ENCODE results near the gene ARMC8. TPM values are rescaled to one million over a fixed set of nuclear protein-coding genes. Genes with fewer than 3 reads are reported as not detected.

The ARMC8 gene
- total RNA-seq, 1 donor = 70.8 TPM

DNA sequence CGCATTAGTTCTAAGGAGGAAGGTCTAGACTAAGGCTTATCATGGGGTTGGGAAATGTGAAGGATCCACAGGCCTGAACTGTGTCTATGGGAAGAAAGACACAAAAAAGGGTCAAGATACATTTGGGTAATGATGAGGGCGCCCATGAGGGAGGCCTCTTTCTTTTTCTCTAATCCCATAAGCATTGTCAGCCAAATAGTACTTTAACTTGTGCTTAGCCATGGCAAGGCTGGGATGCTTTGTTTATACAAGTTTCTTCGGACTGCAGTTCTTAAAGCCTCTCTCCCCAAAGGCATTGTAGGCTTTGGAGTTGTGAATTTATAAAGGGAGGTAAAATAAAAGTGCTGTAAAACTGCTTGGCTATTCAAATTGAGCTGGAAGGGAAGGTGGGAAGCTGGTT is 23.4 kb downstream of the ARMC8 start:
- no peak for TF ChIP-seq CTCF (IDR thresholded peaks at IDR 0.05; ENCODE audit: insufficient read depth, low read depth, low read length)
- no peak overlapping the region for H3K4me3 ChIP-seq (ENCODE audit: low read depth, low read length)
- no peak for DNase-seq (ENCODE audit: low read depth)

- no peak overlapping the region for H3K4me3 ChIP-seq (ENCODE audit: low read depth, low read length)
- no peak for TF ChIP-seq CTCF (IDR thresholded peaks at IDR 0.05; ENCODE audit: insufficient read depth, low read depth, low read length)
- DNase-seq (ENCODE audit: low read depth) = no peak
Measured at GRCh38 chr3:138213398-138214085, 26.4 kb downstream of the ARMC8 start.

DNA sequence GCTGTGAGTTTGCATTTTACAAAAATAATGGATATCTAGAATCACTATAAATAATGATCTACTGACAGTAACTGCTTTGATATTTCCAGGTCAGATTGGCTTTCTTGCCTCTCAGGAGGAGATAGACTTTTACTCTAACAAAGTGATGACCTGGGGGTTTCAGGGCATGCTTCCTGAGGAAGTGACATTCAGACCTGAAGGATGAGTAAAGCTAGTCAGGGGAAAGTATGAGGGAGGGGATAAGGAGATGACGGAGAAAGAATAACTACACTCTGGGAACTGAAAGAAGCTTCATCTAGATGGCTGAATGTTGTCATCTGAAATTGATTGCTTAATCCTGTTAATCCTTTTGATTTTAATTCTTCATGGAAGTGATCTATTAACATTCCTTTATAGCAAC is 32.2 kb downstream of the ARMC8 start:
- no peak overlapping the region for H3K4me3 ChIP-seq (ENCODE audit: low read depth, low read length)
- no peak for TF ChIP-seq CTCF (IDR thresholded peaks at IDR 0.05; ENCODE audit: insufficient read depth, low read depth, low read length)
- DNase-seq (ENCODE audit: low read depth) = no peak

DNA sequence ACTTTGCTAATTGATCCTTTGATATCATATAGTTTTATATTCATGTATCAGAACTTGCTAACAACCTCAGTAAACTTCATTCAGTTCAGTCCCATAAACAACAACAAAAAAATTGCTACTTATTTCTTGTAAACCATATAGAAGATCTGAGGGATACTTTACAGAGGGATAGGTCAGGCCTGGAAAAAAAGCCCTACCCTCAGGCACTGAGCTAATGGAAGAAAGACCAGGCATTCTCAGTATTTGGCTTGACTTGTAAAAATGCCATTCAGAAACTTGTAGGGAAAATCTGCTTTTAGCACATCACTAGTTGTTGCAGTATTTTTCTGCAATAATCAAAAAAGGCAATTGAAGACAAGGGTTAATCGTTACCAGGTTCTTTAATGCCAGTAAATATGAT is 33.1 kb downstream of the ARMC8 start:
- no peak for TF ChIP-seq CTCF (IDR thresholded peaks at IDR 0.05; ENCODE audit: insufficient read depth, low read depth, low read length)
- DNase-seq (ENCODE audit: low read depth) = no peak
- H3K4me3 ChIP-seq (ENCODE audit: low read depth, low read length) = no peak overlapping the region

DNA sequence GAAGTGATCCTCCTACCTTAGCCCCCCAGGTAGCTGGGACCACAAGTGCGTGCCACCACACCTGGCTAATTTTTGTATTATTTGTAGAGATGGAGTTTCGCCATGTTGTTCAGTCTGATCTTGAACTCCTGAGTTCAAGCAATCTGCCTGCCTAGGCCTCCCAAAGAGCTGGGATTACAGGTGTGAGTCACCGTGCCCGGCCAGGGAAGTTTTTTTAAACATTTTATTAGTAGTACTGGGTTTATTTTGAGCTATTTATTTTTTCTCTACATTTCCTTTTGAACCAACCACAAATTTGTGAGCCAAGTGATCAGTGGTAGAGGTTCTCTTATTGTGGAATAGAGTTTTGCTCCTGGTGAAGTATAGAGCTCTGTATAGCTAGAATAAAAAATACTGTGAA is 33.7 kb downstream of the ARMC8 start:
- no peak for TF ChIP-seq CTCF (IDR thresholded peaks at IDR 0.05; ENCODE audit: insufficient read depth, low read depth, low read length)
- DNase-seq (ENCODE audit: low read depth) = no peak
- no peak overlapping the region for H3K4me3 ChIP-seq (ENCODE audit: low read depth, low read length)

DNA sequence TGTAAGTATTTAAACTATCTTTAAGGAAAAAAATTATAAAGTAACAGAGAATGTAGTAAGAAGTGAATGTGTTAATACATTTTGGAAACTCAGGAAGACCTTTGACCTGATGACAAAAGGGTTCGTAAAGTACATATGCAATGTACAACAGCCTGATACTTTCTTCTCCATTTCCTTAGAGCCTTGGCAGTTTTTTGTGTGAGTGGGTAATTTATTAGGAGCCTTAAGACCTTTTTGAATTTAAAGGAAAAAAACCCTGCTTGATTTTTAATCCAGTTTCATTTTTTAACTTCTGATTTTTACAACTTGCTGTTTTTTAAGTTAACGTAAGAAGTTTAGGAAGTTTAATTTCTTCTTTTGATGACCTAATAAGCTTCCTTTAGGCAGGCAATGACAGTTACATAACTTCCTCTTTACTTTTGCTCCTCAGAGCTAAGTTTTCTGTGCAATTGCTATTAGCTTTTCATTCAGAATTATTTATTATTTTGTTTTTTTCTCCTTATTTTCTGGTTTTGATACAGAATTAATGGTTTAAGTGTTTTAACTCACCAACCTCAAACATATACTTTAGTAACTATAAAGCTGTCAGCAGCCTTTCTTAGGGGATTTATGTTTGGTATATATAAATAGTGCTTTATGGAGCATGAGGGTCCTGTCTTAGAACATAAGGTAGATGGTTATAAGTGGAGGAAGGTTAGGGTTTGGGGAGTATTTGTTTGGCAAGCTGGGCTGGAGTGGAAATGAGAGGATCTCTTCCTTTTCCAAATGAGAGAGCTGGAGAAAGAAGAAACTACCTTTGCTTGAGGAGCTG is 35.2 kb downstream of the ARMC8 start:
- no peak for TF ChIP-seq CTCF (IDR thresholded peaks at IDR 0.05; ENCODE audit: insufficient read depth, low read depth, low read length)
- no peak for DNase-seq (ENCODE audit: low read depth)
- no peak overlapping the region for H3K4me3 ChIP-seq (ENCODE audit: low read depth, low read length)

Data from fibroblast of villous mesenchyme (primary cell).